OCI-LY7 (cell line): ENCODE results near the gene UCHL1. TPM values are rescaled to one million over a fixed set of nuclear protein-coding genes. Genes with fewer than 3 reads are reported as not detected.

Experiments used
- BruUV-seq: library from RNA; stranded (reverse); fragments of 400-500 nt; replicated peaks from 2 replicates; lab custom pipeline; 2021; lab: Mats Ljungman, UMichigan
- CTCF ChIA-PET: fragments of 300-600 bp; sonication (Branson Sonifier 250); formaldehyde crosslinking; loops from one replicate; lab custom pipeline; 2022; ENCODE audit warnings: antibody characterized with exemption; ENCODE audit not compliant: unreplicated experiment; lab: Charles Lee
- POLR2A ChIA-PET: fragments of 300-600 bp; sonication (Branson Sonifier 250); formaldehyde crosslinking; loops from one replicate; lab custom pipeline; 2022; ENCODE audit warnings: antibody characterized with exemption; lab: Charles Lee
- DNase-seq: peaks from one replicate; pipeline ENCODE4 v3.0.0-alpha.2; 2015; ENCODE audit warnings: low spot score
- H2AFZ ChIP-seq: fragments of 200-600 bp; sonication (generic), shearing (Covaris generic); 2 replicates; pipeline ENCODE4 v1.6.1; 2014; ENCODE audit warnings: mild to moderate bottlenecking, antibody characterized with exemption, low read length, moderate library complexity
- H3K27ac ChIP-seq: fragments of 200-600 bp; sonication (generic); 2 replicates; pipeline ENCODE4 v1.5.1; 2014; ENCODE audit warnings: mixed run types, low read depth, mild to moderate bottlenecking, moderate library complexity, low read length, inconsistent platforms; ENCODE audit not compliant: poor library complexity, severe bottlenecking
- H3K36me3 ChIP-seq: fragments of 200-600 bp; sonication (generic); 2 replicates; pipeline ENCODE4 v1.6.1; 2014; ENCODE audit warnings: mild to moderate bottlenecking, antibody characterized with exemption, low read length, moderate library complexity, mixed read lengths; ENCODE audit not compliant: insufficient read depth
- H3K4me1 ChIP-seq: fragments of 200-600 bp; sonication (generic); 2 replicates; pipeline ENCODE4 v1.5.1; 2014; ENCODE audit warnings: mild to moderate bottlenecking, low read length; ENCODE audit not compliant: insufficient read depth, poor library complexity, severe bottlenecking
- H3K4me2 ChIP-seq: fragments of 200-600 bp; sonication (generic); 2 replicates; pipeline ENCODE4 v1.6.1; 2014; ENCODE audit warnings: mild to moderate bottlenecking, low read length
- H3K4me3 ChIP-seq: fragments of 200-600 bp; sonication (generic); 2 replicates; pipeline ENCODE4 v1.5.1; 2014; ENCODE audit warnings: mild to moderate bottlenecking, low read depth, low read length; ENCODE audit not compliant: poor library complexity, severe bottlenecking
- H3K79me2 ChIP-seq: fragments of 200-600 bp; sonication (generic); 2 replicates; pipeline ENCODE4 v1.6.1; 2016; ENCODE audit warnings: low read depth, mild to moderate bottlenecking, low read length, moderate library complexity, mixed read lengths; ENCODE audit not compliant: insufficient read depth
- H3K9me2 ChIP-seq: fragments of 200-600 bp; sonication (generic); 2 replicates; pipeline ENCODE4 v1.6.1; 2016; ENCODE audit warnings: mild to moderate bottlenecking, low read length, mixed read lengths; ENCODE audit not compliant: insufficient read depth
- H3K9me3 ChIP-seq: fragments of 200-600 bp; sonication (generic); 2 replicates; pipeline ENCODE4 v1.6.1; 2014; ENCODE audit warnings: mild to moderate bottlenecking, mixed run types, low read length, mixed read lengths
- H4K20me1 ChIP-seq: fragments of 200-600 bp; sonication (generic); 2 replicates; pipeline ENCODE4 v1.6.1; 2014; ENCODE audit warnings: mild to moderate bottlenecking, antibody characterized with exemption, low read length, moderate library complexity, mixed read lengths; ENCODE audit not compliant: insufficient read depth
- CTCF ChIP-seq: fragments of 200-600 bp; sonication (generic); conservative IDR thresholded peaks from 2 replicates; pipeline ENCODE4 v1.5.1; 2014; ENCODE audit warnings: mild to moderate bottlenecking, antibody characterized with exemption, low read length, moderate library complexity, mixed read lengths
- EZH2phosphoT487 ChIP-seq: fragments of 200-600 bp; sonication (generic); IDR thresholded peaks from 2 replicates; pipeline ENCODE4 v1.6.1; 2018; ENCODE audit warnings: low read depth, borderline replicate concordance, mild to moderate bottlenecking, mixed run types, antibody characterized with exemption, low read length, moderate library complexity, mixed read lengths
- intact Hi-C: fragments of 100-400 bp; cut with micrococcal nuclease; formaldehyde crosslinking; loops from one replicate; pipeline ENCODE4 v1.10.0; 2022; ENCODE audit not compliant: unreplicated experiment
- total RNA-seq, 2 experiments: library from RNA; depleted of rRNA in 1 of 2; stranded (reverse); fragments of >200 nt in 1 of 2; shearing (Covaris generic) in 1 of 2; gene quantifications; 2 replicates each; pipeline ENCODE4 v1.2.3, GENCODE V29; 2014 to 2022

UCHL1 gene
- total RNA-seq, 2 experiments from 2014 or later = 430 to 432 TPM

- no peaks in the 10 kb centered on the region for H3K9me2 ChIP-seq
- no peaks in the 10 kb centered on the region for H3K9me3 ChIP-seq
- no peak overlapping the region for H3K4me3 ChIP-seq
- H3K79me2 ChIP-seq = no peaks in the 10 kb centered on the region
- BruUV-seq = no TSS peak
- H4K20me1 ChIP-seq = no peaks in the 10 kb centered on the region
- DNase-seq = no peak
- intact Hi-C loops = no loop called here
- CTCF ChIA-PET = no interaction called here
- H2AFZ ChIP-seq = no peak overlapping the region
- H3K4me1 ChIP-seq = no peaks in the 10 kb centered on the region
- no peak overlapping the region for H3K4me2 ChIP-seq
- POLR2A ChIA-PET = interaction anchor here (0.6 to 0.7 kb wide), 2 partner anchors 196 to 1972 kb away, joined by 3 read pairs; no protein-coding TSS in a partner anchor
- no peak overlapping the region for H3K27ac ChIP-seq
- no peak for TF ChIP-seq EZH2phosphoT487
- TF ChIP-seq CTCF = no peak
- H3K36me3 ChIP-seq = no peaks in the 10 kb centered on the region
Measured at GRCh38 chr4:41301137-41301536, 44.4 kb downstream of the UCHL1 start.

GRCh38 chr4:41303372-41304118, 46.8 kb downstream of the UCHL1 start:
- no peak overlapping the region for H3K27ac ChIP-seq
- H3K4me1 ChIP-seq = no peaks in the 10 kb centered on the region
- POLR2A ChIA-PET = interaction anchor here (1.1 kb wide), 1 partner anchor 21 kb away, joined by 3 read pairs; no protein-coding TSS in a partner anchor
- H3K36me3 ChIP-seq = no peaks in the 10 kb centered on the region
- no TSS peak for BruUV-seq
- H4K20me1 ChIP-seq = no peaks in the 10 kb centered on the region
- H3K79me2 ChIP-seq = no peaks in the 10 kb centered on the region
- CTCF ChIA-PET = no interaction called here
- no peak for DNase-seq
- H3K4me2 ChIP-seq = no peak overlapping the region
- H3K4me3 ChIP-seq = no peak overlapping the region
- TF ChIP-seq CTCF = no peak
- TF ChIP-seq EZH2phosphoT487 = no peak
- no peaks in the 10 kb centered on the region for H3K9me3 ChIP-seq
- H2AFZ ChIP-seq = no peak overlapping the region
- H3K9me2 ChIP-seq = no peaks in the 10 kb centered on the region
- intact Hi-C loops = no loop called here

- Histone ChIP-seq H2AFZ (no peak overlapping the region), H3K27ac (no peak overlapping the region), H4K20me1 (no peaks in the 10 kb centered on the region), H3K79me2 (no peaks in the 10 kb centered on the region), H3K4me1 (no peaks in the 10 kb centered on the region), H3K9me2 (no peaks in the 10 kb centered on the region), H3K4me2 (no peak overlapping the region), H3K36me3 (no peaks in the 10 kb centered on the region), H3K9me3 (no peaks in the 10 kb centered on the region), H3K4me3 (no peak overlapping the region)
- POLR2A ChIA-PET = interaction anchor here (1.1 kb wide), 1 partner anchor 21 kb away, joined by 3 read pairs; no protein-coding TSS in a partner anchor
- no TSS peak for BruUV-seq
- no peak for DNase-seq
- TF ChIP-seq CTCF (no peak), EZH2phosphoT487 (no peak)
- CTCF ChIA-PET = no interaction called here
- intact Hi-C loops = no loop called here
Measured at GRCh38 chr4:41304221-41304620, 47.5 kb downstream of the UCHL1 start.
